ENCODE data around the gene NPR3. TPM values are rescaled to one million over a fixed set of nuclear protein-coding genes. Genes with fewer than 3 reads are reported as not detected.

NPR3 gene
- total and polyA plus RNA-seq, 9 donors = 1.8 to 42.1 (median 5.8) TPM

- no peaks in the 10 kb centered on the region for H3K9me3 ChIP-seq
- H3K4me1 ChIP-seq (ENCODE audit: insufficient read depth) = peaks cover 6% of the 10 kb centered on the region
- H3K36me3 ChIP-seq = no peaks in the 10 kb centered on the region
- TF ChIP-seq EP300 (IDR thresholded peaks at IDR 0.05) (no peak), CTCF (IDR thresholded peaks at IDR 0.05) (no peak), POLR2A (IDR thresholded peaks at IDR 0.05) (no peak)
- H3K27ac ChIP-seq = no peak overlapping the region
- no peaks in the 10 kb centered on the region for H3K27me3 ChIP-seq
- DNase-seq = no peak
- intact Hi-C loops (cut with DNase I) = no loop called here
- WGBS, 3 donors = 83 to 88% (median 85%) methylated on average over 4 of the region's 4 CpGs
- no peak overlapping the region for H3K4me3 ChIP-seq
Measured at GRCh38 chr5:32783661-32784060, 72.5 kb downstream of the NPR3 start.

- Histone ChIP-seq H3K36me3 (no peaks in the 10 kb centered on the region), H3K27me3 (no peaks in the 10 kb centered on the region), H3K4me1 (ENCODE audit: insufficient read depth) (peaks cover 6% of the 10 kb centered on the region), H3K9me3 (no peaks in the 10 kb centered on the region), H3K4me3 (no peak overlapping the region), H3K27ac (no peak overlapping the region)
- DNase-seq = no peak
- intact Hi-C loops (cut with DNase I) = no loop called here
- 52 to 77% (median 71%) methylated on average over 3 of the region's 3 CpGs for WGBS, 3 donors
- TF ChIP-seq POLR2A (IDR thresholded peaks at IDR 0.05) = no peak
- no peak for TF ChIP-seq EP300 (IDR thresholded peaks at IDR 0.05)
- TF ChIP-seq CTCF (IDR thresholded peaks at IDR 0.05) = no peak
Measured at GRCh38 chr5:32785611-32786254, 74.6 kb downstream of the NPR3 start.

GRCh38 chr5:32786311-32786710, 75.2 kb downstream of the NPR3 start:
- intact Hi-C loops (cut with DNase I) = no loop called here
- no peaks in the 10 kb centered on the region for H3K27me3 ChIP-seq
- TF ChIP-seq EP300 (IDR thresholded peaks at IDR 0.05) (no peak), CTCF (IDR thresholded peaks at IDR 0.05) (no peak), POLR2A (IDR thresholded peaks at IDR 0.05) (no peak)

GRCh38 chr5:32790411-32790951, 79.4 kb downstream of the NPR3 start:
- no peak overlapping the region for H3K4me3 ChIP-seq
- H3K27me3 ChIP-seq = no peaks in the 10 kb centered on the region
- no peak for TF ChIP-seq EP300 (IDR thresholded peaks at IDR 0.05)
- no peak for TF ChIP-seq POLR2A (IDR thresholded peaks at IDR 0.05)
- TF ChIP-seq CTCF (IDR thresholded peaks at IDR 0.05) = no peak
- H3K9me3 ChIP-seq = no peaks in the 10 kb centered on the region
- no peak for DNase-seq
- H3K4me1 ChIP-seq (ENCODE audit: insufficient read depth) = peaks cover 5% of the 10 kb centered on the region
- H3K27ac ChIP-seq = no peak overlapping the region
- no peaks in the 10 kb centered on the region for H3K36me3 ChIP-seq
- intact Hi-C loops (cut with DNase I) = no loop called here
- WGBS, 3 donors = 12 to 44% (median 44%) methylated on average over 2 of the region's 2 CpGs

More at GRCh38 chr5:32786311-32786710, 75.2 kb downstream of the NPR3 start:
- 55 to 64% (median 62%) methylated on average over 4 of the region's 4 CpGs for WGBS, 3 donors
- no peaks in the 10 kb centered on the region for H3K9me3 ChIP-seq
- H3K27ac ChIP-seq = no peak overlapping the region
- no peak for DNase-seq
- H3K4me3 ChIP-seq = no peak overlapping the region
- no peaks in the 10 kb centered on the region for H3K36me3 ChIP-seq
- H3K4me1 ChIP-seq (ENCODE audit: insufficient read depth) = peaks cover 5% of the 10 kb centered on the region

Measured in ovary (tissue), 9 donors.